Measurements from ENCODE around the gene ID2.

ID2 gene

DNA sequence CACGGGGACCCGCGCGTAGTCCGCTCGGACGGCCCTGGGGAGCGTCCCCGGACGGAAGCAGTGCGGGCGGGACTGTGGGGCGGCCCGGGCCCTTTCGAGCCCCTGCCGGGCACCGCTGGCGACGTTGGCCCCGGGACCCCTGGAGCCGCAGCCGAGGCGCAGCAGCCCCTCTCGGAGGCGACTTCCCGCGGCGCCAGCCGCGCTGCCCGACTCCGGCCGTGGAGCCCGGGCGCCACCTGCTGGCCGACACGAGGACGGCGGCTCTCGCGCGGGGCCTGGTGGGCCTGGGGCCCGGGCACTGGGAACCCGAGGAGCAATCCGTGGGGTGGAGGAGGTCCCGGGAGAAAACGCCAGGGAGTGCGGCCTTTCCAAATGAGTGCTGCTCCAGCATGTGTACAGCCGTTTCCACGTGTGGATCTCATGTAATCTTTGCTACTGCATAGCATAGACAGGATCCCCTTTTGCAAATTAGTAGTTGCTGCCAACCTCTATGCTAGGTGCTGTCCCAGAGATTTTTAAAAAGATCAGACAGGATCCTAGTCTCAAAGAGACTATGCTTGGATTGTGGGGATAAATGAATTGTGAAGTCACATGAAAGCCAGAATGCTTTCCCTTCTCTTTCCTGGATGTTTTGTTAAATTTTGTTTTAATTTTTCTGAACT lies 4.0 kb downstream of the ID2 start:
- Histone ChIP-seq H3K4me3 (ENCODE audit: insufficient read depth, low read depth, low read length) (peak overlapping the region; percentile 88), H3K4me1 (ENCODE audit: control insufficient read depth, insufficient read depth, low read length) (peaks cover 2% of the 10 kb centered on the region), H3K27me3 (ENCODE audit: control insufficient read depth, insufficient read depth, low read length, poor library complexity, severe bottlenecking) (no peaks in the 10 kb centered on the region), H3K9me3 (ENCODE audit: control insufficient read depth, low read length) (no peaks in the 10 kb centered on the region), H3K27ac (ENCODE audit: insufficient read depth, low read depth, low read length, poor library complexity, severe bottlenecking) (no peak overlapping the region), H3K36me3 (ENCODE audit: control insufficient read depth, insufficient read depth, low read length) (no peaks in the 10 kb centered on the region)
- 1% methylated on average over 50 of the region's 50 CpGs for WGBS, 2 experiments

DNA sequence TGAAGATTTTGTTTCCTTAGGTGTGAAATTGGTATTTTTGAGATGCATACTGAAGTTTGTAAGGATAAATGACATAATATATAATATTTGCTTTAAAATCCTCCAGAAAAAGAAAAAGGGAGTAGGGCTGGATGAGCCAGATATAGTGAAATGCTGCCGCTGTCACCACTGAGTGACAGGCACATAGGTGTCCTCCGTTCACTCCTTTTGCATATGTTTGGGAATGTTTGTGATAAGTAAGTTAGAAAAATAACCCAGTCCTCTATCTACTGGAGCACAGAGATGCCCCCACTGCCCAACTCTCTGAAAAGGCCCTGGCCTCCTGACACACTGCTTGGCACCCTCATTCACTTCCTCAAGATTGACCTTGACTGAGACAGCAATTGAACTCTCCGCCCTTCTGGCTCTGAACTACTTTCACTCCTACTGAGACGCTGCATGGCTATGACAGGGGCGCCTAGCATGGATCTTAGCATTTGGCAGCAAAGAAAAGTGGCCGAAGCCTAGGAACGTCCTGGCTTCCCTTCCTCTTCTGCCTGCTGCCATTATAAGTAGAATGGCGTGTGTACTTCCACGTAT lies 10.1 kb downstream of the ID2 start:
- 91 to 92% methylated on average over 9 of the region's 9 CpGs for WGBS, 2 experiments
- no peak overlapping the region for H3K4me3 ChIP-seq (ENCODE audit: insufficient read depth, low read depth, low read length)

DNA sequence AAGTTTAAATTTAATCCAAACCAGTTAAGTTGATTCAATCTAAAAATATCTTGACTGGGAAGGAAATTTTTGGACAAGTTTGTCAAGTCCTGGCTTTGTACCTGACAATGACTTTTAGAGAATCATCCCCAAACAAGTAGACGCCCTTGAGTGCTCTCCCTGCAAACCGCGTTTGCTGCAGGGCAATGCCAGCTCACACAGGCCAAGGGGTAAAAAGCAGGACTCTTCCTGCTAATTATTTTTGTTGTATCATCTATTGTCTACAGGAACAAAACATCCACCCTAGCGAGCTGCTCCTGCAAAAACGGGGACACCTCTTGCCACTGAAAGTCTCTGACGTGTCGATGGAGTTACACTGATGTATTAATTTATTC lies 10.9 kb downstream of the ID2 start:
- H3K9me3 ChIP-seq (ENCODE audit: control insufficient read depth, low read length) = no peaks in the 10 kb centered on the region
- no peaks in the 10 kb centered on the region for H3K27me3 ChIP-seq (ENCODE audit: control insufficient read depth, insufficient read depth, low read length, poor library complexity, severe bottlenecking)
- 73 to 76% methylated on average over 7 of the region's 7 CpGs for WGBS, 2 experiments

More for the DNA sequence above, 10.1 kb downstream of the ID2 start:
- Histone ChIP-seq H3K9me3 (ENCODE audit: control insufficient read depth, low read length) (no peaks in the 10 kb centered on the region), H3K4me1 (ENCODE audit: control insufficient read depth, insufficient read depth, low read length) (no peaks in the 10 kb centered on the region), H3K27ac (ENCODE audit: insufficient read depth, low read depth, low read length, poor library complexity, severe bottlenecking) (no peak overlapping the region), H3K27me3 (ENCODE audit: control insufficient read depth, insufficient read depth, low read length, poor library complexity, severe bottlenecking) (no peaks in the 10 kb centered on the region), H3K36me3 (ENCODE audit: control insufficient read depth, insufficient read depth, low read length) (no peaks in the 10 kb centered on the region)

DNA sequence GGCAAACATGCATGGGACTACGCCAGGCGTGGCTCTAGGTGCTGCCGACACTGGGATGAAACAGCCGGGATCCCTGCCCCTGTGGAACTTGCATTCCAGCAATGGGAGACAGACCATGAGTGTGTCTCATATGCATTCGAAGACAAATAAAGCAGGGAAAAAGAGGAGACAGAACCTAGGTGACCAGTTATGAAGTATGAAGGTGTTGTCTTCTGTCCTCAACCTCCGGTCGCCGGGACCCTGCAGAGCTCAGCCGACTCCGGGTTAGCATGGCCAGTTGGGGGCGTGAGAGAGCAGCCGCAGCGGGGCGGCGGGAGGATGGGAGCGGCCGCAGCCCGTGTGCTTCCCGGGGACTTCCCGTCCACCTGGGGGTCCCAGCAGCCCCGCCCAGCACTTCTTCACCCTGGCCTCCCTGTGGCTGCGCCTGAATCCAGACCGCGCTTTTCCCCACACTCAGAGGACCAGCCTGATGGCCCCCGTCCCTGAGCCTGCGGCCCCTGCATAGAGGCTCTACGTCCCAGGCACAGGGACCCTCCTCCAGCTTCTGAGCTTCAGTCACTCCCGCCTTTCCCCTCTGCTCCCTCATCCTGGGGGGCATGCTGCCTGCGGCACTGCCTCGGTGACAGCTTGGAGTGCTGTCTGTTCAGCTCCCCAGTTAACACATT lies 11.4 kb downstream of the ID2 start:
- Histone ChIP-seq H3K9me3 (ENCODE audit: control insufficient read depth, low read length) (no peaks in the 10 kb centered on the region), H3K36me3 (ENCODE audit: control insufficient read depth, insufficient read depth, low read length) (no peaks in the 10 kb centered on the region), H3K27me3 (ENCODE audit: control insufficient read depth, insufficient read depth, low read length, poor library complexity, severe bottlenecking) (no peaks in the 10 kb centered on the region), H3K4me3 (ENCODE audit: insufficient read depth, low read depth, low read length) (peak overlapping the region; percentile 3), H3K4me1 (ENCODE audit: control insufficient read depth, insufficient read depth, low read length) (no peaks in the 10 kb centered on the region), H3K27ac (ENCODE audit: insufficient read depth, low read depth, low read length, poor library complexity, severe bottlenecking) (no peak overlapping the region)
- WGBS, 2 experiments = 41 to 42% methylated on average over 30 of the region's 30 CpGs

More for the DNA sequence above, 10.9 kb downstream of the ID2 start:
- H3K36me3 ChIP-seq (ENCODE audit: control insufficient read depth, insufficient read depth, low read length) = no peaks in the 10 kb centered on the region
- no peaks in the 10 kb centered on the region for H3K4me1 ChIP-seq (ENCODE audit: control insufficient read depth, insufficient read depth, low read length)
- no peak overlapping the region for H3K27ac ChIP-seq (ENCODE audit: insufficient read depth, low read depth, low read length, poor library complexity, severe bottlenecking)
- H3K4me3 ChIP-seq (ENCODE audit: insufficient read depth, low read depth, low read length) = no peak overlapping the region

DNA sequence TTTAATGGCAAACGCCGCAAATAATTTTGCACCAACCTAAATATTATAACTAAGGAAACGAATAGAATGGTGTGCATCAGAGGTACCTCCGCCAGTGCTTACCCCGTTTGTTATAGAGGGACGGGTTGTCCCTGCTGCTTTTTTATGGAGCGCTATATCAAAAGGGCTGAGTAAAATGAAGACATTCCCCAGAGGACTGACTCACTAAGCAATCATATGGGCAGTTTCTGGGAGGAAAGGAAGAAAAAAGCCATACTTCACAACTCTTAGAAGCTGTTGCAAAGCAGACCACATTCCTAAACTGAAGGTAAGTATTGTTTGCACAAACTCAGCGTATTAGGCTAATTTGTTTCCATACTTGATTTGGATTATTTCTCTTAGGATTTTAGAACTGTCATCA lies 12.9 kb downstream of the ID2 start:
- no peak overlapping the region for H3K4me3 ChIP-seq (ENCODE audit: insufficient read depth, low read depth, low read length)
- H3K27ac ChIP-seq (ENCODE audit: insufficient read depth, low read depth, low read length, poor library complexity, severe bottlenecking) = no peak overlapping the region
- no peaks in the 10 kb centered on the region for H3K9me3 ChIP-seq (ENCODE audit: control insufficient read depth, low read length)
- H3K27me3 ChIP-seq (ENCODE audit: control insufficient read depth, insufficient read depth, low read length, poor library complexity, severe bottlenecking) = no peaks in the 10 kb centered on the region
- 93 to 97% methylated on average over 7 to 8 of the region's 8 CpGs for WGBS, 2 experiments
- H3K4me1 ChIP-seq (ENCODE audit: control insufficient read depth, insufficient read depth, low read length) = no peaks in the 10 kb centered on the region
- no peaks in the 10 kb centered on the region for H3K36me3 ChIP-seq (ENCODE audit: control insufficient read depth, insufficient read depth, low read length)

DNA sequence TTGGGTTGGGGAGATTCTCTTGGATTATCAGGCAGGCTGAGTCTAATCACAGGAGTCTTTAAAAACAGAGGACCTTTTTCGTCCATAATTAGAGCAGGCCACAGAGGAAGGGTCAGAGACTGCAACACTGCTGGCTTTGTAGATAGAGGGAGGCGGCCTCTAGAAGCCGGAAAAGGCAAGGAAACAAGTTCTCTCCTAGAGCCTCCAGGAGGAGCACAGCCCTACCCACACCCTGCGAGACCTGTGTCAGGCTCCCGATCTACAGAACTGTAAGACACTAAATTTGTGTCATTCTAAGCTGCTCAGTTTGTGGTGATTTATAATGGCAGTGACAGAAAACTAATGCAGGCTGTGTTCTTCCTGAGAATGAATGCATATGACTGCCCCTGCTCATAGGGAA lies 15.3 kb downstream of the ID2 start:
- Histone ChIP-seq H3K4me1 (ENCODE audit: control insufficient read depth, insufficient read depth, low read length) (no peaks in the 10 kb centered on the region), H3K9me3 (ENCODE audit: control insufficient read depth, low read length) (no peaks in the 10 kb centered on the region), H3K27me3 (ENCODE audit: control insufficient read depth, insufficient read depth, low read length, poor library complexity, severe bottlenecking) (no peaks in the 10 kb centered on the region), H3K27ac (ENCODE audit: insufficient read depth, low read depth, low read length, poor library complexity, severe bottlenecking) (no peak overlapping the region), H3K4me3 (ENCODE audit: insufficient read depth, low read depth, low read length) (no peak overlapping the region), H3K36me3 (ENCODE audit: control insufficient read depth, insufficient read depth, low read length) (no peaks in the 10 kb centered on the region)
- 94% methylated on average over 5 of the region's 5 CpGs for WGBS, 2 experiments

DNA sequence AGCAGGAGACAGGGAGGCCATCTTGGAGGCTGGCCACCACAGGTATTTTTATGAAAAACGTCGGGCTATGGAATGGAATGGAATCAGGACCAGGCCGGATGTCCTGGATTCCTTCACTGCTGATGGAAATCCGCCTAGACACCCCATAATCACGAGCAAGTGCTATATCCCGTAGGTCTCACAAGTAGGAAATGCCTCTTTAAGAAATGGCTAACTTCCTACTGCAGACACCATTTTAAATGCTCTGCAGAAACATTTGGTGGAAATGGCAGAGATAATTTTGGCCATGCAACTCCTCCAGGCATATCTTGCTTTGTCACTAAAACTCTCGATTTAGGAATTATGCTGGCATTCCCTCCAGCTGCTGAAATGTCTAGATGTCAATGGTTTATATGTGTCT lies 18.0 kb downstream of the ID2 start:
- WGBS, 2 experiments = 93 to 97% methylated on average over 7 of the region's 7 CpGs
- H3K4me1 ChIP-seq (ENCODE audit: control insufficient read depth, insufficient read depth, low read length) = no peaks in the 10 kb centered on the region
- no peaks in the 10 kb centered on the region for H3K36me3 ChIP-seq (ENCODE audit: control insufficient read depth, insufficient read depth, low read length)
- no peaks in the 10 kb centered on the region for H3K9me3 ChIP-seq (ENCODE audit: control insufficient read depth, low read length)
- no peak overlapping the region for H3K4me3 ChIP-seq (ENCODE audit: insufficient read depth, low read depth, low read length)
- no peak overlapping the region for H3K27ac ChIP-seq (ENCODE audit: insufficient read depth, low read depth, low read length, poor library complexity, severe bottlenecking)
- H3K27me3 ChIP-seq (ENCODE audit: control insufficient read depth, insufficient read depth, low read length, poor library complexity, severe bottlenecking) = no peaks in the 10 kb centered on the region

DNA sequence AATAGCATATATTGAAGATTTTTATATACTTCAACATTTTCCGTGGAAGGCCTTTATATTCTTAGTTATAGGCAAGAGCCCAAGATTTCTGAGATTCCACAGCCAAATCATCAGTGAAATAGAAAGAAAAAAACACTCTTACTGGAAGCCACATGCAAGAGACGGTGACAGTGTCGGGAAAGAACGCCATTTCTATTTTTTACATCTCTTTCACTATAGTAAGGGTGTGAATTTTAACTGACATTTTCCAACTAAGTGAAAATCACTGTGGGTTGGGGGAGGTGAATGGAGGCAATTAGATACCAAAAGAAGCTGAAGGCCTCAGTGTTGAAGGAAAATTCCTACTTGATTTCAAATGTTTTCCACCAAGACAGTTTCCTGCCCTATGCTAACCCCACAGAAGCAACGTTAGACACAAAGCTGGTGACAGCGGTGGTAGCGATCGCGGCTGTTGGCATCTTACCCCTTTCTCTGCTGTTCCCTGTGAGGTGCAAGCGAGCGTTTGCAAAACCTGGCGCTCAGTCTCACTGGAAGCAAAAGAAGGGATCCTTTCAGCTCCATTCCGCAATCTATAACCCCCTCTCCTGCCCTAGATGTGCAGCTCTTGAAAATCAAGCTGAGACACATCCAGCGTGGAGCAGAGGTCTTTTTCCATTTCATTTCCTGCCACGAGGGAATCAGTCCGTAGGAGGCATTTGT lies 20.0 kb downstream of the ID2 start:
- no peak overlapping the region for H3K27ac ChIP-seq (ENCODE audit: insufficient read depth, low read depth, low read length, poor library complexity, severe bottlenecking)
- no peaks in the 10 kb centered on the region for H3K9me3 ChIP-seq (ENCODE audit: control insufficient read depth, low read length)
- H3K4me3 ChIP-seq (ENCODE audit: insufficient read depth, low read depth, low read length) = no peak overlapping the region
- no peaks in the 10 kb centered on the region for H3K36me3 ChIP-seq (ENCODE audit: control insufficient read depth, insufficient read depth, low read length)
- no peaks in the 10 kb centered on the region for H3K4me1 ChIP-seq (ENCODE audit: control insufficient read depth, insufficient read depth, low read length)
- WGBS, 2 experiments = 94 to 95% methylated on average over 13 to 14 of the region's 16 CpGs
- H3K27me3 ChIP-seq (ENCODE audit: control insufficient read depth, insufficient read depth, low read length, poor library complexity, severe bottlenecking) = no peaks in the 10 kb centered on the region

DNA sequence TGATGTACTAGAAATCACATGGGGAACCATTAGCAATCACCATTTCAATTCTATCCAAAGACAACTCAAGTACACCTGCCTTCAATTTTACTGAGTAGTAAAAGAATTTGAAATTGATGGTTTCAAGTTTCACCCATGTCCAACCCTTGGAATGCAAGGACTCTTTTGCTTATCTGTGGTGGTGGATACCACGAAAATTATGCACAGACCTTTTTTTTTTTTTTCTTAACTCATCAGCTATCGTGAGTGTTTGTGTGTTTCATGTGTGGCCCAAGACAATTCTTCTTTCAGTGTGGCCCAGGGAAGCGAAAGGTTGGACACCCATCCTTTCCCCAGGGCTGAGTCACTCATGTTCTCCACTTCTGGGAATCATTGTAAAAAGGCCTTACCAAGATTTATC lies 23.1 kb downstream of the ID2 start:
- no peaks in the 10 kb centered on the region for H3K27me3 ChIP-seq (ENCODE audit: control insufficient read depth, insufficient read depth, low read length, poor library complexity, severe bottlenecking)
- H3K4me1 ChIP-seq (ENCODE audit: control insufficient read depth, insufficient read depth, low read length) = no peaks in the 10 kb centered on the region
- H3K36me3 ChIP-seq (ENCODE audit: control insufficient read depth, insufficient read depth, low read length) = no peaks in the 10 kb centered on the region
- WGBS, 2 experiments = 93 to 95% methylated on average over 3 of the region's 3 CpGs
- no peak overlapping the region for H3K27ac ChIP-seq (ENCODE audit: insufficient read depth, low read depth, low read length, poor library complexity, severe bottlenecking)
- H3K9me3 ChIP-seq (ENCODE audit: control insufficient read depth, low read length) = no peaks in the 10 kb centered on the region
- no peak overlapping the region for H3K4me3 ChIP-seq (ENCODE audit: insufficient read depth, low read depth, low read length)

DNA sequence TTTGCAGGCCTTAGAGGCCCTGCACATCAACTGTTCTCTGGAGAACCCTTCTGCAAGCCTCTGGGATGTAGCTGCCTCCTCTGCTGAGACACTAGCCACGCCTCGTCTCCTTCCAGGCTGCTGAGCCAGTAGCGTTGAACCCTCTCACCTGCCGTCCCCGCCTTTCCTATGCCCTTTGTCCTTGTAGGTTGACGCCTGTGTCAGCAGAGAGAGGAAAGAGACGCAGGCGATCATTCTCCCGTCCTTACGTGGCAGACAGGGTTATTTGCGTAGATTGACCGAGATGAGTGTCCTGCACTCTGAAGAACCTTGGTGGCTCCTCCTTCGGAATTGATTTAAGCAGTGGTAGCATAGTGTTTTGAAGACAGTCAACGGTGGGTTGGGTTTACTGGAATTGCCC lies 27.8 kb downstream of the ID2 start:
- WGBS, 2 experiments = 89% methylated on average over 14 of the region's 14 CpGs
- Histone ChIP-seq H3K36me3 (ENCODE audit: control insufficient read depth, insufficient read depth, low read length) (no peaks in the 10 kb centered on the region), H3K9me3 (ENCODE audit: control insufficient read depth, low read length) (no peaks in the 10 kb centered on the region), H3K4me3 (ENCODE audit: insufficient read depth, low read depth, low read length) (no peak overlapping the region), H3K4me1 (ENCODE audit: control insufficient read depth, insufficient read depth, low read length) (no peaks in the 10 kb centered on the region), H3K27me3 (ENCODE audit: control insufficient read depth, insufficient read depth, low read length, poor library complexity, severe bottlenecking) (no peaks in the 10 kb centered on the region), H3K27ac (ENCODE audit: insufficient read depth, low read depth, low read length, poor library complexity, severe bottlenecking) (no peak overlapping the region)
